Measurements from ENCODE around the gene PLA2G4D. TPM values are rescaled to one million over a fixed set of nuclear protein-coding genes. Genes with fewer than 3 reads are reported as not detected.

PLA2G4D gene
- not detected for total RNA-seq

- peaks cover 4 to 13% (median 11%) of the 10 kb centered on the region in 3 donors for H3K4me1 ChIP-seq (ENCODE audit: control insufficient read depth in 3 of 3, insufficient read depth in 3 of 3, low read length in 3 of 3)
- no peak within 1 kb of the TSS for H3K27ac ChIP-seq (ENCODE audit: low read depth, low read length)
- no peak within 1 kb of the TSS for H3K9ac ChIP-seq (ENCODE audit: low read depth in 1 of 3, low read length in 3 of 3)
- H3K36me3 ChIP-seq (ENCODE audit: control insufficient read depth in 3 of 3, insufficient read depth in 3 of 3, low read length in 3 of 3): no peaks in the 10 kb centered on the region
- H3K9me3 ChIP-seq (ENCODE audit: control insufficient read depth in 3 of 3, low read length in 3 of 3): no peaks in the 10 kb centered on the region
- H3K27me3 ChIP-seq (ENCODE audit: control insufficient read depth in 3 of 3, insufficient read depth in 3 of 3, low read length in 3 of 3): peaks cover 0 to 2% (median 0%) of the 10 kb centered on the region in 3 donors
- H3K4me3 ChIP-seq (ENCODE audit: low read length in 3 of 3): no peak within 1 kb of the TSS
Measured at GRCh38 chr15:42094512-42094963, at the start of gene PLA2G4D. PLA2G4D (minus strand) TSS chr15:42094562; CDS start chr15:42094459, 103 bp downstream.

- no peaks in the 10 kb centered on the region for H3K9me3 ChIP-seq (ENCODE audit: control insufficient read depth in 3 of 3, low read length in 3 of 3)
- no peaks in the 10 kb centered on the region for H3K36me3 ChIP-seq (ENCODE audit: control insufficient read depth in 3 of 3, insufficient read depth in 3 of 3, low read length in 3 of 3)
- H3K27me3 ChIP-seq (ENCODE audit: control insufficient read depth in 3 of 3, insufficient read depth in 3 of 3, low read length in 3 of 3): peaks cover 0 to 2% (median 0%) of the 10 kb centered on the region in 3 donors
- H3K27ac ChIP-seq (ENCODE audit: low read depth, low read length): no peak overlapping the region
- no peak overlapping the region for H3K9ac ChIP-seq (ENCODE audit: low read depth in 1 of 3, low read length in 3 of 3)
- H3K4me3 ChIP-seq (ENCODE audit: low read length in 3 of 3): no peak overlapping the region
- no peaks in the 10 kb centered on the region for H3K4me1 ChIP-seq (ENCODE audit: control insufficient read depth in 3 of 3, insufficient read depth in 3 of 3, low read length in 3 of 3)
Measured at GRCh38 chr15:42143356-42143755, 49.0 kb upstream of the PLA2G4D start.

GRCh38 chr15:42141795-42142667, 47.7 kb upstream of the PLA2G4D start:
- Histone ChIP-seq H3K36me3 (ENCODE audit: control insufficient read depth in 3 of 3, insufficient read depth in 3 of 3, low read length in 3 of 3) (no peaks in the 10 kb centered on the region), H3K9me3 (ENCODE audit: control insufficient read depth in 3 of 3, low read length in 3 of 3) (no peaks in the 10 kb centered on the region), H3K27me3 (ENCODE audit: control insufficient read depth in 3 of 3, insufficient read depth in 3 of 3, low read length in 3 of 3) (no peaks in the 10 kb centered on the region), H3K4me1 (ENCODE audit: control insufficient read depth in 3 of 3, insufficient read depth in 3 of 3, low read length in 3 of 3) (no peaks in the 10 kb centered on the region), H3K4me3 (ENCODE audit: low read length in 3 of 3) (no peak overlapping the region), H3K9ac (ENCODE audit: low read depth in 1 of 3, low read length in 3 of 3) (no peak overlapping the region), H3K27ac (ENCODE audit: low read depth, low read length) (no peak overlapping the region)

GRCh38 chr15:42141246-42141645, 46.9 kb upstream of the PLA2G4D start:
- no peak overlapping the region for H3K9ac ChIP-seq (ENCODE audit: low read depth in 1 of 3, low read length in 3 of 3)
- H3K4me3 ChIP-seq (ENCODE audit: low read length in 3 of 3): no peak overlapping the region
- no peaks in the 10 kb centered on the region for H3K27me3 ChIP-seq (ENCODE audit: control insufficient read depth in 3 of 3, insufficient read depth in 3 of 3, low read length in 3 of 3)
- H3K4me1 ChIP-seq (ENCODE audit: control insufficient read depth in 3 of 3, insufficient read depth in 3 of 3, low read length in 3 of 3): no peaks in the 10 kb centered on the region
- H3K27ac ChIP-seq (ENCODE audit: low read depth, low read length): no peak overlapping the region
- no peaks in the 10 kb centered on the region for H3K36me3 ChIP-seq (ENCODE audit: control insufficient read depth in 3 of 3, insufficient read depth in 3 of 3, low read length in 3 of 3)
- H3K9me3 ChIP-seq (ENCODE audit: control insufficient read depth in 3 of 3, low read length in 3 of 3): no peaks in the 10 kb centered on the region

- Histone ChIP-seq H3K9me3 (ENCODE audit: control insufficient read depth in 3 of 3, low read length in 3 of 3) (no peaks in the 10 kb centered on the region), H3K36me3 (ENCODE audit: control insufficient read depth in 3 of 3, insufficient read depth in 3 of 3, low read length in 3 of 3) (no peaks in the 10 kb centered on the region), H3K9ac (ENCODE audit: low read depth in 1 of 3, low read length in 3 of 3) (no peak overlapping the region), H3K4me1 (ENCODE audit: control insufficient read depth in 3 of 3, insufficient read depth in 3 of 3, low read length in 3 of 3) (no peaks in the 10 kb centered on the region), H3K27me3 (ENCODE audit: control insufficient read depth in 3 of 3, insufficient read depth in 3 of 3, low read length in 3 of 3) (no peaks in the 10 kb centered on the region), H3K27ac (ENCODE audit: low read depth, low read length) (no peak overlapping the region), H3K4me3 (ENCODE audit: low read length in 3 of 3) (no peak overlapping the region)
Measured at GRCh38 chr15:42140383-42141070, 46.2 kb upstream of the PLA2G4D start.

GRCh38 chr15:42139596-42139995, 45.2 kb upstream of the PLA2G4D start:
- H3K9me3 ChIP-seq (ENCODE audit: control insufficient read depth in 3 of 3, low read length in 3 of 3): no peaks in the 10 kb centered on the region
- H3K27ac ChIP-seq (ENCODE audit: low read depth, low read length): no peak overlapping the region
- H3K36me3 ChIP-seq (ENCODE audit: control insufficient read depth in 3 of 3, insufficient read depth in 3 of 3, low read length in 3 of 3): no peaks in the 10 kb centered on the region
- no peaks in the 10 kb centered on the region for H3K4me1 ChIP-seq (ENCODE audit: control insufficient read depth in 3 of 3, insufficient read depth in 3 of 3, low read length in 3 of 3)
- no peak overlapping the region for H3K4me3 ChIP-seq (ENCODE audit: low read length in 3 of 3)
- no peaks in the 10 kb centered on the region for H3K27me3 ChIP-seq (ENCODE audit: control insufficient read depth in 3 of 3, insufficient read depth in 3 of 3, low read length in 3 of 3)
- H3K9ac ChIP-seq (ENCODE audit: low read depth in 1 of 3, low read length in 3 of 3): no peak overlapping the region

GRCh38 chr15:42138968-42139386, 44.6 kb upstream of the PLA2G4D start:
- H3K9ac ChIP-seq (ENCODE audit: low read depth in 1 of 3, low read length in 3 of 3): no peak overlapping the region
- H3K9me3 ChIP-seq (ENCODE audit: control insufficient read depth in 3 of 3, low read length in 3 of 3): no peaks in the 10 kb centered on the region
- no peaks in the 10 kb centered on the region for H3K27me3 ChIP-seq (ENCODE audit: control insufficient read depth in 3 of 3, insufficient read depth in 3 of 3, low read length in 3 of 3)
- H3K27ac ChIP-seq (ENCODE audit: low read depth, low read length): no peak overlapping the region
- H3K36me3 ChIP-seq (ENCODE audit: control insufficient read depth in 3 of 3, insufficient read depth in 3 of 3, low read length in 3 of 3): no peaks in the 10 kb centered on the region
- H3K4me1 ChIP-seq (ENCODE audit: control insufficient read depth in 3 of 3, insufficient read depth in 3 of 3, low read length in 3 of 3): no peaks in the 10 kb centered on the region
- no peak overlapping the region for H3K4me3 ChIP-seq (ENCODE audit: low read length in 3 of 3)

- H3K4me1 ChIP-seq (ENCODE audit: control insufficient read depth in 3 of 3, insufficient read depth in 3 of 3, low read length in 3 of 3): no peaks in the 10 kb centered on the region
- H3K9ac ChIP-seq (ENCODE audit: low read depth in 1 of 3, low read length in 3 of 3): no peak overlapping the region
- no peaks in the 10 kb centered on the region for H3K9me3 ChIP-seq (ENCODE audit: control insufficient read depth in 3 of 3, low read length in 3 of 3)
- H3K36me3 ChIP-seq (ENCODE audit: control insufficient read depth in 3 of 3, insufficient read depth in 3 of 3, low read length in 3 of 3): no peaks in the 10 kb centered on the region
- no peak overlapping the region for H3K27ac ChIP-seq (ENCODE audit: low read depth, low read length)
- H3K27me3 ChIP-seq (ENCODE audit: control insufficient read depth in 3 of 3, insufficient read depth in 3 of 3, low read length in 3 of 3): no peaks in the 10 kb centered on the region
- no peak overlapping the region for H3K4me3 ChIP-seq (ENCODE audit: low read length in 3 of 3)
Measured at GRCh38 chr15:42138411-42138810, 44.0 kb upstream of the PLA2G4D start.

- H3K4me3 ChIP-seq (ENCODE audit: low read length in 3 of 3): no peak overlapping the region
- H3K9ac ChIP-seq (ENCODE audit: low read depth in 1 of 3, low read length in 3 of 3): no peak overlapping the region
- no peaks in the 10 kb centered on the region for H3K9me3 ChIP-seq (ENCODE audit: control insufficient read depth in 3 of 3, low read length in 3 of 3)
- no peak overlapping the region for H3K27ac ChIP-seq (ENCODE audit: low read depth, low read length)
- no peaks in the 10 kb centered on the region for H3K4me1 ChIP-seq (ENCODE audit: control insufficient read depth in 3 of 3, insufficient read depth in 3 of 3, low read length in 3 of 3)
- no peaks in the 10 kb centered on the region for H3K27me3 ChIP-seq (ENCODE audit: control insufficient read depth in 3 of 3, insufficient read depth in 3 of 3, low read length in 3 of 3)
- H3K36me3 ChIP-seq (ENCODE audit: control insufficient read depth in 3 of 3, insufficient read depth in 3 of 3, low read length in 3 of 3): no peaks in the 10 kb centered on the region
Measured at GRCh38 chr15:42137461-42138261, 43.3 kb upstream of the PLA2G4D start.

Data from skeletal muscle tissue (tissue), 4 donors.